ENCODE measurements around the gene MYH10.

The MYH10 gene

DNA sequence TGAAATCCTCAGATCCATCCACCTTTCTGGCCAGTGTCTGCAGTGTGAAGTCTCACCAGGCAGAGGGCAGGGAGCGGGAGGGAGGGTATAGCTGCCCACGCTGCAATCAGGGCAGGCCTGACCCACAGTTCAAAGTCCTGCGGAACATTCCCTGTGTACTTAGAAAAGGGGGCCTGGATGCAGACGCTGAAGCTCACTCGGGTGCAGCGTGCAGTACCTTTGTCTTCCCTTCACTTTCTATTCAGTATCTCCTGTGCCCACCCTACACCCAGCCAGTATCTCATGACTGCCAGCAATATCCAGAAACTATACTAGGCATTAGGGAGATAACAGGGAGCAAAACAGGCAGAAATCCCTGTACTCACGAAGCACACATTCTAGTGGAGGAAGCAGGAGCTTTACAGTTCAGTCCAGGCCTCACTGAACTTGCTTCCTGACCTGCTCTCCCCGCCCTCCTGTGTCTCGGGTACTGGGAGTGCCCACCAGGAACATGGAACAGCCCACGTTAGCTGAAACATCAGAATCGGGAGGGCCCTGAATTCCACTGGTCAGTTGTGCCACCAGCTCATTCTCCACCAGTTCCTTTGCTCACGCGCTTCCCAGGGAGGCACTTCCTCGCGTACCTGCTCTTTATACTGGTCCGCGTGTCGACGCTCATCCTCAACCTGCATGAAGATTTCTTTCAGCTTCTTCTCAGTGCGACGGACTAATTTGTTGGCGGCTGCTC, 152.6 kb downstream of the MYH10 start:
- DNase-seq (ENCODE audit: insufficient read length, low spot score) (no peak), FAIRE-seq (no peak)

DNA sequence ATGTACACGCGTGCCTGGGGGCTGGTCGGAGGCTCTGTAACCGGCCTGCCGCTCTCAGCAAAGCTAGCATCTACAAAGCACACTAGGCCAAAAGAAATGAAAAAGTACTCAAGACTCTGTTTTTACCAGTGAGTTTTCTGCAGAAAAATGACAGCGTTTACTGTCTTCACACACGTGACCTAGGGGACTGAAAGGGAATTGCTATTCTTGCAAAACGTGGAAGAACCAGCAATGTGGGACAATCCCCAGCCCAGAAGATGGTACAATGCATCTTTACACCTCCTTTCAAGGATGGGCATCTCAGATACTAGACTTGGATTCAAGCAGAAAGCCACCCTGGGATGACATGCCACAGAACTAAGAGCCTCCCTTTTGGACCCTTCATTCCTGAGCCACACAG, 153.4 kb downstream of the MYH10 start:
- DNase-seq (ENCODE audit: insufficient read length, low spot score) (no peak), FAIRE-seq (no peak)

- FAIRE-seq: no peak
- DNase-seq (ENCODE audit: insufficient read length, low spot score): no peak
Measured at GRCh38 chr17:8476741-8477140, 153.8 kb downstream of the MYH10 start.

- DNase-seq (ENCODE audit: insufficient read length, low spot score): no peak
- no peak for FAIRE-seq
Measured at GRCh38 chr17:8475781-8476180, 154.7 kb downstream of the MYH10 start.

DNA sequence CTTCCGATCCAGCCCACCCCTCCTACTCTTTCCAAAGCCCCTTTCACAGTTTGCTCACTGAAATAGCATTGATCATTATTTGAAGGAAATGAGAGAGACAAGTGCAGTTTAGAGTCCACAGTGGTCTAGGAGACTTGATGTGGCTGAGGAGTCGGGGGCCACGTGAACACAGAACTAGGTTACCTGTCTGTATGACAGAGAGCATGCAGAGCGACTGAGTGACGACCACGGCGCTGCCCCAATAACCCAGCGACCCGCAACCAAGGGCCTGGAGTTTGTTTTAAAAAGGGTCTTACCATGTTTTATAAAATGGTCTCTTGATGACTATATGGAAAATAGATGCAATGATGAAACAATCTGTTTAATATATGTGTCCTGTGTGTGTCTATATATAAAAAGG, 155.3 kb downstream of the MYH10 start:
- no peak for FAIRE-seq
- DNase-seq (ENCODE audit: insufficient read length, low spot score): no peak

DNA sequence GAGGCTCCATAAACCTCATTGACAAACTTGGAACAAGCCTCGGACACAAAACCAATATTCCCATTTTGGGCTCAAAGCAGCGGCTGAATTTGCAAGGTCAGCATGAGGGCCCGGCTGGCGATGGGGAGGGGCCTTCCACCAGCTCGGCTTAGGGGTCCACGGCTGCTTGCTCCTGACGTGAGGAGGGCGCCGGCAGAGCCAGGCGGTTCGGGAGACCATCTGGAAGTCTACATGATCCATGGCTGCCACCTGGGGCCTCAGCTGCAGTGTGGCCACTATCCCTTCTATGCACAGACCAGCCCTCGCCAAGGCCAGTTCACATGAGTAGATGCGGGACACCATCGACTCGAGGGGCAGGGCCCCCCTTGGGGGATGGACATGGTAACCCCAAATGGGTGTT, 155.7 kb downstream of the MYH10 start:
- DNase-seq (ENCODE audit: insufficient read length, low spot score) (no peak), FAIRE-seq (no peak)

- FAIRE-seq (no peak), DNase-seq (ENCODE audit: insufficient read length, low spot score) (no peak)
Measured at GRCh38 chr17:8473451-8474192, 156.9 kb downstream of the MYH10 start.

DNA sequence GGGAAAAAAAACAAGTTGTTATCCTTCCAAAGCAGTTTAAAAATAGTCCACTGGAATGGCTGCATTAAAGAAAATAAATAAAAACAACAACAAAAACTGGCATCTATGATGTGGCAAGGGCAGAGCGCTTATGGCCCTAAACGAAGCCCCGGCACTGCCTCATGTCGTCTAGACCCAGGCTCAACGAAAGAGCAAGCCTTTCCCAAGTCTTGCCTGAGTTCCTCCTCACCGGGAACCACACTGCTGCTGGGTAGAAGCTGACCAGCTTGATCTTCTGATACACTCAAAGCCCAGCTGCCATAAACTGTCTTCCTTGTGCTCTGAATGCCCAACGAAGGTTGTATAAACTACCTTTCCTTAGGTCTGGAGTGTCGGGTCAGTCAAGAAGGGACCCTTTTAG, 157.9 kb downstream of the MYH10 start:
- DNase-seq (ENCODE audit: insufficient read length, low spot score) (no peak), FAIRE-seq (no peak)

- FAIRE-seq: no peak
Measured at GRCh38 chr17:8470447-8471047, 160.0 kb downstream of the MYH10 start.

GRCh38 chr17:8469964-8470363, 160.6 kb downstream of the MYH10 start:
- DNase-seq (ENCODE audit: insufficient read length, low spot score) (no peak), FAIRE-seq (peak; percentile 48)

More at GRCh38 chr17:8470447-8471047, 160.0 kb downstream of the MYH10 start:
- no peak for DNase-seq (ENCODE audit: insufficient read length, low spot score)

- FAIRE-seq (no peak), DNase-seq (ENCODE audit: insufficient read length, low spot score) (no peak)
Measured at GRCh38 chr17:8468980-8469379, 161.5 kb downstream of the MYH10 start.

DNA sequence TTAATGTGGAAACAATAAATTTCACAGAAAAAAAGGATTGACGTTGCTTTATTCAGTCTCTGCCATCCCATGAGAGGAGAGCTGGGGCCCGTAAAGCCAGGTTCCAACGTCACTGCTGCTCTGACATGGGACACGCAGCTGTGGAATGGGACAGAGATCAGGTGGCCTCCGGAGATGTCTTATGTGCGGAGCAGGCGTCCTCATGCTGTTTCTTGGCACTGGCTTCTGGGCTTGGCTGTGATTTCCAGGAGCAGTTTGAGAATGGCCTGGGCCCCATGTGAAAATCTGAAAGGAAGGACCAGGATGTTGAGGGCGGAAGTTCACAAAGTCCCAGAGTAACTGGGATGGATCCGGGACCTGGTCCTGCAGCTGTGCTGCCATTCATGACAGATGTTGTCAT, 162.4 kb downstream of the MYH10 start:
- FAIRE-seq (no peak), DNase-seq (ENCODE audit: insufficient read length, low spot score) (no peak)

- DNase-seq (ENCODE audit: insufficient read length, low spot score): no peak
- no peak for FAIRE-seq
Measured at GRCh38 chr17:8467527-8467926, 163.0 kb downstream of the MYH10 start.

DNA sequence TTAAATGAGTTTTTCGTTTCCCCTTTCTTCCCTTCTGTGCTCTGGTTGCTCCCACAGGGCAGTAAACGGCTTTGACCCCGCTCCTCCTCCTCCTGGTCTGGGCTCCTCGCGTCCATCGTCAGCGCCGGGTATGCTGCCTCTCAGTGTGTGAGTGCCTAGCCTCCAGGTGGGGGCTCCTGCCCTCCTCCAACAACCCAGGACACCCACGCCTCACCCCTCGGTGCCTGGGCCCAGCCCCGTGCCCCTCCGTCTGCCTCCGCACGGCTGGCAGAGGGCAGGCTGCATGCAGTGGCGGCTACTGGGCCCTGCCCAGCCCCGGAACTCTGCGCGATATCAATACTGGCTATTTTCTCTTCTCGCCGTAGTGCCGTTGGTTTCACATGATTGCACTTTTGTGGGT, 163.7 kb downstream of the MYH10 start:
- DNase-seq (ENCODE audit: insufficient read length, low spot score) (no peak), FAIRE-seq (no peak)

- no peak for FAIRE-seq
- DNase-seq (ENCODE audit: insufficient read length, low spot score): no peak
Measured at GRCh38 chr17:8466456-8466855, 164.1 kb downstream of the MYH10 start.

GRCh38 chr17:8465759-8466158, 164.8 kb downstream of the MYH10 start:
- DNase-seq (ENCODE audit: insufficient read length, low spot score) (no peak), FAIRE-seq (no peak)

- no peak for FAIRE-seq
- DNase-seq (ENCODE audit: insufficient read length, low spot score): no peak
Measured at GRCh38 chr17:8465356-8465755, 165.2 kb downstream of the MYH10 start.

DNA sequence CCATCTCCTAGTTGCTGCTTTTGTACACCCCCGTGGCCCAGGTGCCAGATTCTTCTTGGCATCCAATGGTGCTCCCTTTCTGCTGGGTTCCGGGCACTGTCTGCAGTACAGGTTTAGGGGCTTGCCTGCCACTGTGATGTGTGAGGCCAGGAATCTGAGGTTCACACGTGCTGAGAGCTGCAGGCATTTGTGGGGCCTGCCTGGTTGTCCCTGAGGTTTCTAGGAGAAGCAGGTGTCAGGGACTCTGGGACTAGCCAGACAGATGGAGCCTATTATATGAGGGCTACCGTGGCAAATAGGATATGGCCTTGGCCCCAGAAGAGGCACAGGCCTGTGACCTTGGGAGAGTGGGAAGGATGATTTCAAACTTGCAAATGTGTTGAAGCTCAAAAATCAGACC, 165.6 kb downstream of the MYH10 start:
- FAIRE-seq: no peak
- no peak for DNase-seq (ENCODE audit: insufficient read length, low spot score)

DNA sequence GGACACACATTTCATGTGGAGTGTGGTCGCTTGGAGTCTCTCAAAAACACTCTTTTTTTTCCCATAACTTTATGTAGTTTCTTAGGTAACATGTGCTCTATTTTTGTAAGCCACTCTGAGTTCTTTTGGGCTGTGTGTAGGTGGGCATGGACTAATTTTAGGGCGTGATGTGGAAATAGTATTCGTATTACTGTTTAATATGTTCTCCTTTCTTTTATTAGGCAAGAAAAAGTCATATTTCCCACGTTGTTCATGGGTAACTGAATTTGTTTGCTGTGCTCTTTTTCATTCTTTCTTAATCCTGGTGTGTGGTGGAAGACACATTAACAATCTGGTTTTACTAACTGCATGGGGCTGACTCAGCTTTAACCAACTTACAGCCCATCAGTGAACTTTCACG, 167.4 kb downstream of the MYH10 start:
- DNase-seq (ENCODE audit: insufficient read length, low spot score): no peak
- no peak for FAIRE-seq

DNA sequence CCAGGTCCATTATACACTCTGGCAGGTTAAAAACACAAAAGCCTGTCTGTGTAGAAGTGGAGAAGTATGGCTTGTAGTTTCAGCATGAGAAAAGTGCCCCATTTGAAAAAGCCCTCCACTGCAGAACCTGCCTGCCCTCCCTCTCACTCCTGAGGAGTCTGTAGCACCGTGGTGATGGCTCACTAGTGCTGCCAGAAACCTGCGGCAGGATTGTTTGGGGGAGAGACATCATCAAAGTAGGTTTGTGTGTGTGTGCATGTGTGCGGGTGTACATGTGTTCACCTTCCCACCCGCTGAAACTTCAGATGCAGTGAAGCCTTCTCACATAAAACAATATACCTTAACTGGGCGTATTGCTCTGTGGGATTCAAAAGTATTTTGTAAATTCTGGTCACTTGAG, 168.0 kb downstream of the MYH10 start:
- no peak for FAIRE-seq
- no peak for DNase-seq (ENCODE audit: insufficient read length, low spot score)

GRCh38 chr17:8459831-8460230, 170.7 kb downstream of the MYH10 start:
- FAIRE-seq (peak; percentile 9), DNase-seq (ENCODE audit: insufficient read length, low spot score) (no peak)

- no peak for FAIRE-seq
- no peak for DNase-seq (ENCODE audit: insufficient read length, low spot score)
Measured at GRCh38 chr17:8459107-8459506, 171.4 kb downstream of the MYH10 start.
